Fibroblast of peridontal ligament (primary cell): ENCODE results near the gene BCKDHB.

Source experiments
- DNase-seq: peaks from one replicate; pipeline ENCODE4 v3.0.0-alpha.2; 2010; ENCODE audit errors: extremely low read depth

Gene BCKDHB

GRCh38 chr6:80331974-80332373 is 225.5 kb downstream of the BCKDHB start:
- no peak for DNase-seq

- DNase-seq: no peak
Observed at GRCh38 chr6:80333342-80333741, 226.9 kb downstream of the BCKDHB start.

- peak; percentile 61 for DNase-seq
Observed at GRCh38 chr6:80335121-80335531, 228.7 kb downstream of the BCKDHB start.

- DNase-seq: no peak
Observed at GRCh38 chr6:80336911-80337310, 230.4 kb downstream of the BCKDHB start.

GRCh38 chr6:80338201-80338836 is 231.8 kb downstream of the BCKDHB start:
- no peak for DNase-seq

GRCh38 chr6:80339421-80339820 is 232.9 kb downstream of the BCKDHB start:
- DNase-seq: peak; percentile 35

GRCh38 chr6:80340280-80340679 is 233.8 kb downstream of the BCKDHB start:
- DNase-seq: no peak

GRCh38 chr6:80340686-80341085 is 234.2 kb downstream of the BCKDHB start:
- DNase-seq: no peak

- peak; percentile 45 for DNase-seq
Observed at GRCh38 chr6:80341330-80341729, 234.9 kb downstream of the BCKDHB start.

GRCh38 chr6:80343511-80343910 is 237.0 kb downstream of the BCKDHB start:
- DNase-seq: no peak

GRCh38 chr6:80347101-80347500 is 240.6 kb downstream of the BCKDHB start:
- DNase-seq: no peak

- peak; percentile 75 for DNase-seq
Observed at GRCh38 chr6:80348263-80348662, 241.8 kb downstream of the BCKDHB start.

GRCh38 chr6:80356000-80356399 is 249.5 kb downstream of the BCKDHB start:
- no peak for DNase-seq

- DNase-seq: no peak
Observed at GRCh38 chr6:80356545-80356944, 250.1 kb downstream of the BCKDHB start.

- DNase-seq: no peak
Observed at GRCh38 chr6:80357081-80357480, 250.6 kb downstream of the BCKDHB start.

GRCh38 chr6:80357674-80358073 is 251.2 kb downstream of the BCKDHB start:
- no peak for DNase-seq

GRCh38 chr6:80363501-80364122 is 257.1 kb downstream of the BCKDHB start:
- DNase-seq: peak; percentile 62

- no peak for DNase-seq
Observed at GRCh38 chr6:80364149-80364548, 257.7 kb downstream of the BCKDHB start.

GRCh38 chr6:80366051-80366450 is 259.6 kb downstream of the BCKDHB start:
- no peak for DNase-seq

GRCh38 chr6:80366714-80367113 is 260.2 kb downstream of the BCKDHB start:
- peak; percentile 44 for DNase-seq

GRCh38 chr6:80376411-80376810 is 269.9 kb downstream of the BCKDHB start:
- DNase-seq: no peak

- no peak for DNase-seq
Observed at GRCh38 chr6:80380566-80380965, 274.1 kb downstream of the BCKDHB start.

GRCh38 chr6:80382811-80383210 is 276.3 kb downstream of the BCKDHB start:
- DNase-seq: peak; percentile 17

GRCh38 chr6:80388507-80388906 is 282.0 kb downstream of the BCKDHB start:
- DNase-seq: no peak
